ENCODE measurements around the gene ASF1B.

ASF1B gene

GRCh38 chr19:14106840-14107239 is 29.5 kb downstream of the ASF1B start:
- DNase-seq = no peak

- no peak for DNase-seq
These were observed 30.7 kb downstream of the ASF1B start for GRCh38 chr19:14105680-14106079.

- no peak for DNase-seq
These were observed 33.1 kb downstream of the ASF1B start for GRCh38 chr19:14103310-14103709.

- DNase-seq = no peak
These were observed 33.6 kb downstream of the ASF1B start for GRCh38 chr19:14102756-14103155.

- no peak for DNase-seq
These were observed 34.2 kb downstream of the ASF1B start for GRCh38 chr19:14102102-14102696.

GRCh38 chr19:14101003-14101545 is 35.3 kb downstream of the ASF1B start:
- no peak for DNase-seq

- no peak for DNase-seq
These were observed 38.7 kb downstream of the ASF1B start for GRCh38 chr19:14097532-14098151.

- DNase-seq = no peak
These were observed 40.0 kb downstream of the ASF1B start for GRCh38 chr19:14096272-14096992.

GRCh38 chr19:14094854-14095253 is 41.5 kb downstream of the ASF1B start:
- DNase-seq = no peak

GRCh38 chr19:14093117-14093823 is 43.1 kb downstream of the ASF1B start:
- no peak for DNase-seq

- no peak for DNase-seq
These were observed 44.5 kb downstream of the ASF1B start for GRCh38 chr19:14091813-14092462.

GRCh38 chr19:14091081-14091812 is 45.1 kb downstream of the ASF1B start:
- no peak for DNase-seq

GRCh38 chr19:14090509-14091080 is 45.8 kb downstream of the ASF1B start, which contains the start of gene SAMD1:
SAMD1 (minus strand) TSS chr19:14090751.
- DNase-seq = peak; percentile 79

GRCh38 chr19:14089662-14090508 is 46.5 kb downstream of the ASF1B start:
- no peak for DNase-seq

GRCh38 chr19:14089412-14089661 is 47.1 kb downstream of the ASF1B start:
- no peak for DNase-seq

- DNase-seq = no peak
These were observed 47.6 kb downstream of the ASF1B start for GRCh38 chr19:14088634-14089411.

- no peak for DNase-seq
These were observed 50.3 kb downstream of the ASF1B start for GRCh38 chr19:14086098-14086497.

GRCh38 chr19:14085309-14085995 is 50.9 kb downstream of the ASF1B start, which contains the start of gene C19orf67:
C19orf67 (minus strand) TSS chr19:14085783; CDS start chr19:14085627, 156 bp downstream.
- DNase-seq = no peak

- DNase-seq = no peak
These were observed 53.8 kb downstream of the ASF1B start for GRCh38 chr19:14082675-14082960.
